Adrenal gland (tissue), 5 donors: ENCODE data around the gene TLE6.

ENCODE experiments used
- CTCF ChIP-seq, 6 experiments: fragments of 450-650 bp in 4 of 6; fragments of 200-600 bp in 2 of 6; sonication (generic) in 1 of 6; IDR thresholded peaks; 1 replicate in 5 of 6; 2 replicates in 1 of 6; pipeline versions ENCODE4 v1.5.1 to v1.8.0; 2016 to 2021; ENCODE audit warnings: antibody characterized with exemption in 6 of 6, mild to moderate bottlenecking in 2 of 6, moderate library complexity in 1 of 6
- POLR2A ChIP-seq, 2 donors: fragments of 450-650 bp; IDR thresholded peaks; one replicate each; pipeline ENCODE4 v1.6.1; 2017; ENCODE audit warnings: antibody characterized with exemption in 2 of 2, mild to moderate bottlenecking in 2 of 2, moderate library complexity in 1 of 2
- donor health status: DM: no; HTN: no; CAD: no.

- TF ChIP-seq POLR2A (IDR thresholded peaks at IDR 0.05) = no peak
- no peak for TF ChIP-seq CTCF (IDR thresholded peaks at IDR 0.05)
These were observed 25.7 kb downstream of the TLE6 start for GRCh38 chr19:3003046-3003445.
